ENCODE data around the gene TUBAL3. TPM values are rescaled to one million over a fixed set of nuclear protein-coding genes. Genes with fewer than 3 reads are reported as not detected.

TUBAL3 gene
- total RNA-seq, 1 experiment from 2014 or later, result not detected

GRCh38 chr10:5395168-5395567 lies 9.5 kb downstream of the TUBAL3 start:
- Histone ChIP-seq H2BK120ac (ENCODE audit: low read depth, low read length, poor library complexity, severe bottlenecking) (no peak overlapping the region), H3K18ac (ENCODE audit: insufficient read length, low read depth, low read length) (no peak overlapping the region), H3K79me2 (ENCODE audit: insufficient read depth, low read length) (no peaks in the 10 kb centered on the region), H2BK20ac (ENCODE audit: low read depth, low read length, poor library complexity, severe bottlenecking) (no peak overlapping the region), H3K9ac (ENCODE audit: extremely low read depth, insufficient read length, low read length) (no peak overlapping the region), H4K20me1 (ENCODE audit: control insufficient read depth, insufficient read depth, insufficient read length) (no peaks in the 10 kb centered on the region), H2BK5ac (ENCODE audit: insufficient read length, low read length) (no peak overlapping the region), H4K91ac (ENCODE audit: insufficient read length, low read depth, low read length) (no peak overlapping the region), H3K23ac (ENCODE audit: insufficient read length, low read depth, low read length) (no peak overlapping the region), H3K27ac (ENCODE audit: insufficient read length, low read depth, low read length) (no peak overlapping the region), H3K56ac (ENCODE audit: insufficient read length, low read depth, low read length) (no peak overlapping the region), H2BK12ac (ENCODE audit: insufficient read length, low read depth, low read length) (no peak overlapping the region), H3K14ac (ENCODE audit: insufficient read depth, low read length) (no peak overlapping the region), H3K79me1 (ENCODE audit: insufficient read depth, low read depth, low read length, poor library complexity, severe bottlenecking) (no peaks in the 10 kb centered on the region), H2AK5ac (ENCODE audit: insufficient read length, low read length) (no peak overlapping the region), H4K5ac (ENCODE audit: insufficient read length, low read depth, low read length) (no peak overlapping the region), H2BK15ac (ENCODE audit: low read depth, low read length) (no peak overlapping the region), H3T11ph (ENCODE audit: low read length) (no peak overlapping the region), H3K4me2 (ENCODE audit: insufficient read depth, insufficient read length, low read length) (no peak overlapping the region), H3K9me3 (ENCODE audit: control insufficient read depth, low read depth, low read length) (peaks cover 13% of the 10 kb centered on the region), H4K8ac (replicated peaks; ENCODE audit: insufficient read length, low read depth, low read length) (no peak overlapping the region), H3K4ac (ENCODE audit: low read depth, low read length) (no peak overlapping the region), H3K27me3 (ENCODE audit: insufficient read depth, low read length) (no peaks in the 10 kb centered on the region), H3K23me2 (ENCODE audit: insufficient read length, low read depth, low read length, poor library complexity, severe bottlenecking) (no peaks in the 10 kb centered on the region), H2AFZ (ENCODE audit: low read length) (no peak overlapping the region), H3K4me1 (ENCODE audit: insufficient read depth, low read length) (no peaks in the 10 kb centered on the region)
- no peak for DNase-seq
- peaks cover 34 to 39% of the 10 kb centered on the region in 2 experiments for H3K9me3 Mint-ChIP-seq
- no peak overlapping the region for H3K4me3 Mint-ChIP-seq
- no peak overlapping the region for H3K27ac Mint-ChIP-seq
- peaks cover 4% of the 10 kb centered on the region in 2 experiments; a peak in 3 of 4 replicates for H3K4me1 Mint-ChIP-seq
- no peaks in the 10 kb centered on the region for H3K27me3 Mint-ChIP-seq (ENCODE audit: low read depth)
- peaks cover 8 to 27% (median 22%) of the 10 kb centered on the region in 3 experiments for H3K36me3 Mint-ChIP-seq (ENCODE audit: insufficient read depth in 1 of 3, low read depth in 3 of 3)
- no CpG with 5 or more reads among the region's 18 CpGs for WGBS (ENCODE audit: extremely low coverage, insufficient read length, low lambda C conversion rate)
- no peak for TF ChIP-seq CTCF (conservative IDR thresholded peaks at IDR 0.05)
